HG03175 (cell line): Measurements from ENCODE around the gene C20orf204.
"Not testable (repeated sequence)": the region's sequence is repeated elsewhere in the genome, so short reads cannot be mapped to it uniquely, and the experiment has no call there.

Experiments used
- ATAC-seq: cut with Tn5 transposase; IDR thresholded peaks from one replicate; pipeline ENCODE4 v1.9.1; 2021; ENCODE audit warnings: mild to moderate bottlenecking, moderate library complexity; ENCODE audit not compliant: unreplicated experiment

Gene C20orf204, protein sequence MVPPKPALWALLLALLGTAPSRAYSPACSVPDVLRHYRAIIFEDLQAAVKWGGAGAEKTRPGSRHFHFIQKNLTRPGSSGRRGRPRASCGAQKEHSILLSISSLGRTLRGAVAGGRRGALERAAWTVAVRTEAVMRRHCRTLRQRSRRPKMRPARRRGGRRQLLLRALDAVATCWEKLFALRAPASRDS

DNA sequence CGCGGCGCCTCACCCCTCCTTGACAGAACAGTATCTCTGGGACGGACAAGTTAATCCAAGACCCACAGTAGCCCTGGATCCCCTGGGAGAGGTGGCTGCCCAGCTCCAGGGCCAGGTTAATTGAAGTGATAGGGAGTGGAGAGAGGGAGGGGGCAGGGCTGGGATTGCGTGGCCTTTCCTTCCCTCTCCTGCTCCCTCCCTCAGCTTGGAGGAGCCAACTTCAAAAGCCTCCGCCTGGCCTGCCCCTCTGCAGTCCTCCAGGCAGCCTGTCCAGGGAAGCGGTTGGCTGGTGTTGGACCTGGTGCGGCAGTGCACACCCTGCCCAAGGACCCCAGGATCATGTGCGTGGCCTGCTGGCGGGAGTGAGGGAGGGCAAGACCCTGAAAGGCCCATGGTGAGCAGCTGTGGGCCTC, at the start of gene C20orf204:
Gene C20orf204, plus strand, starts transcription at position 250 of the 413 bp plus-strand sequence. Its CDS starts 142 bp downstream, at position 392.
- ATAC-seq = no peak

GRCh38 chr20:64000906-64001305, 35.1 kb upstream of the C20orf204 start:
- no peak for ATAC-seq

- no peak for ATAC-seq
Measured at GRCh38 chr20:64001607-64002011, 34.4 kb upstream of the C20orf204 start.

- ATAC-seq = no peak
Measured at GRCh38 chr20:64003960-64004725, 31.8 kb upstream of the C20orf204 start.

DNA sequence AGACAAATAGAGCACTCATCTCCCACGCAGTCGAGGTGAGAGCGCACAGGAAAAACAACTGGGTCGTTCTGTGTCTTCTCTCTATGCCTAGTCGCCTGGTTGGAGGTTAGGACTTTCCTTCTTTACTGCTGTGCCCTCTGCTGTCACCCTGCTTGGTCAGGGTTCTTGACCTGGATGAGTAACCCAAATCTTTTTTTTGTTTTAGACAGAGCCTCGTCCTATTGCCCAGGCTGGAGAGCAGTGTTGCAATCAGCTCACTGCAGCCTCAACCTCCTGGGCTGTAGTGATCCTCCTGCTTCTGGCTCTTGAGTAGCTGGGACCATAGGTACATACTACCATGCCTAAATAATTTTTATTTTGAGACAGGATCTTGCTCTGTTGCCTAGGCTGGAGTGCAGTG, 30.6 kb upstream of the C20orf204 start:
- ATAC-seq = no peak

GRCh38 chr20:64006490-64006889, 29.5 kb upstream of the C20orf204 start:
- no peak for ATAC-seq

DNA sequence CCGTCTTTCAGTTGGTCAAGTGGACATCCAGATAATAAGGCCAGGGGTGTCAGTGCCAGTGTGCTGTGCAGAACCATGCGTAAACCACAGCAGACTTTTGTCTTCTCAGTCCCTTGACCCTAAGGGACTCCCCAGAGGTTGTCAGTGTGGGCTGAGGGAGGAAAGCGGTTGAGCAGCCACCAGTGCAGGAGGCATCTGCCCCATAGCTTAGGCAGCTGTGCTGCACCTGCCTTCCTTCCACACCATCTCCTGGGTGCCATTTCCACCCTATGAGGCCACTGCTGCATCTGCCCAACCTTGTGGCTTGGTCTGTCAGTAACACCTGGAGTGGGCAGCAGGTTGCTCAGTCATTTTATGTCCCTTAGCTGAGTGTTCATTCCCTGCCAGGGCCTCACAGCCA, 29.1 kb upstream of the C20orf204 start:
- ATAC-seq = no peak

GRCh38 chr20:64009811-64010387, 26.1 kb upstream of the C20orf204 start:
- ATAC-seq = no peak

- no peak for ATAC-seq
Measured at GRCh38 chr20:64010711-64011237, 25.2 kb upstream of the C20orf204 start.

DNA sequence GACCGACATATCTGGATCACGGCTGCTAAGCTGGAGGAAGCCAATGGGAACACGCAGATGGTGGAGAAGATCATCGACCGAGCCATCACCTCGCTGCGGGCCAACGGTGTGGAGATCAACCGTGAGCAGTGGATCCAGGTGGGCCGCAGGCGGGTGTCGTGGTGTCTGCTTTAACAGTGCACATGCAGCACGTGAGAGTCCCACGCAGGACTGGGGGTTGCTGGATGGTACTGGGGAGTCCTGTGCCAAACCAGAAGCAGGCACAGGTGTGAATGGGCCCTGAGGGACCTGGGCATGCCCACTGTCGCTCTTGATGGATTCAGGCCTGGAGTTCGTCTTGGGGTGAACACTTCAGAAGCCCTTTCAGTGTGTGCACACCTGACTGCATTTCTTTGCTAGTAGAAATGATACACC, 24.6 kb upstream of the C20orf204 start:
- ATAC-seq = no peak

DNA sequence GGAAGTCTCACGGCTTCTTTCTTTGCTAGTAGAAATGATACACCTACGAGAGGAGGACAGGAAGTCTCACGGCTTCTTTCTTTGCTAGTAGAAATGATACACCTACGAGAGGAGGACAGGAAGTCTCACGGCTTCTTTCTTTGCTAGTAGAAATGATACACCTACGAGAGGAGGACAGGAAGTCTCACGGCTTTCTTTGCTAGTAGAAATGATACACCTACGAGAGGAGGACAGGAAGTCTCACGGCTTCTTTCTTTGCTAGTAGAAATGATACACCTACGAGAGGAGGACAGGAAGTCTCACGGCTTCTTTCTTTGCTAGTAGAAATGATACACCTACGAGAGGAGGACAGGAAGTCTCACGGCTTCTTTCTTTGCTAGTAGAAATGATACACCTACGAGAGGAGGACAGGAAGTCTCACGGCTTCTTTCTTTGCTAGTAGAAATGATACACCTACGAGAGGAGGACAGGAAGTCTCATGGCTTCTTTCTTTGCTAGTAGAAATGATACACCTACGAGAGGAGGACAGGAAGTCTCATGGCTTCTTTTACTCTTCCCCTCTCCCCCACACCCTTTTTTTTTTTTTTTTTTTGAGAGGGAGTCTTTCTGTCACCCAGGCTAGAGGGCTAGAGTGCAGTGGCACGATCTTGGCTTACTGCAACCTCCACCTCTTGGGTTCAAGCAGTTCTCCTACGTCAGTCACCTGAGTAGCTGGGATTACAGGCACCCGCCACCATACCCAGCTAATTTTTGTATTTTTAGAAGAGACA, 23.4 kb upstream of the C20orf204 start:
- not testable (repeated sequence) for ATAC-seq

DNA sequence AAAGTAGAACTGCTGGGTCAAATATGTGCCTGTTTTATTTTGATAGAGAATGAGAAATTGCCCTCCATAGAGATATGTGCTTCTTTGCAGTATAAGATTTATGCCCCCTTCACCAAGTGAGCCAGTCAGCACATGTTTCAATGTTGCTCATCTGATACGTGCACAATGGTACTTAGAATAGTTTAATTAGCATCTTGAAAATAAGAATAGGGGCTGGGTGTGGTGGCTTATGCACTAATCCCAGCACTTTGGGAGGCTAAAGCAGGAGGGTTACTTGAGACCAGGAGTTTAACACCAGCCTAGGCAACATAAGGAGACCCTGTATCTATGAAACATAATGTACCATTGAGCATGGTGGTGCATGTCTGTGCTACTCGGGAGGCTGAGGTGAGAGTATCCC, 20.3 kb upstream of the C20orf204 start:
- ATAC-seq = no peak

- no peak for ATAC-seq
Measured at GRCh38 chr20:64021124-64021975, 14.6 kb upstream of the C20orf204 start.

DNA sequence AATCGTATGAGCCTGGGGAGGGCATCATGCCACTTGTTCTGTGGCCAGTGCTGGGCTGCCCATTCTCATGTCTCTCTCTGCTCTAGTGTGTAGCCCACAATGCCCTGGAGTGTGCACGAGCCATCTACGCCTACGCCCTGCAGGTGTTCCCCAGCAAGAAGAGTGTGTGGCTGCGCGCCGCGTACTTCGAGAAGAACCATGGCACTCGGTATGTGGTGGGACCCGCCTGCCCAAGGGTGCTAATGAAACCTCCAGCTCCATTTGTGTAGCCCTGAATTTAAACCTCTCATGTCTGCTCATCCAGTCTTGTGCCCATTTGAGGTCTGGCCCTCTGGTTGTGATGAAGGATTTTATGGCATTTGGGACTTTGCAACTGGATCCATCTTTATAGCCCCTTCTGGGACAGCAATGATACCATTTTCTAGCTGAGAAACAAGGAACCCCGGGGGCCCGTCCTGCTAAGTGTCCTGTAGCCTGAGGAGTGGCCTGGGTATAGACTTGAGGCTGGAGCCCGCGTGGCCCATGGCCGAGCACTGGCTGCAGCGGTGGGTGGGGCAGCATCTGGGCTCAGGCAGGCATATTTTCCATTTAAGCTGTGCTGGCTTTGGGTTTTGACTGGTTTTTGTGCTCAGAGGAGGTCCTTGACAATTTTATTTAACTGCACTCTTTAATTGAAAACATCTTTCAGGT, 13.2 kb upstream of the C20orf204 start:
- ATAC-seq = no peak

DNA sequence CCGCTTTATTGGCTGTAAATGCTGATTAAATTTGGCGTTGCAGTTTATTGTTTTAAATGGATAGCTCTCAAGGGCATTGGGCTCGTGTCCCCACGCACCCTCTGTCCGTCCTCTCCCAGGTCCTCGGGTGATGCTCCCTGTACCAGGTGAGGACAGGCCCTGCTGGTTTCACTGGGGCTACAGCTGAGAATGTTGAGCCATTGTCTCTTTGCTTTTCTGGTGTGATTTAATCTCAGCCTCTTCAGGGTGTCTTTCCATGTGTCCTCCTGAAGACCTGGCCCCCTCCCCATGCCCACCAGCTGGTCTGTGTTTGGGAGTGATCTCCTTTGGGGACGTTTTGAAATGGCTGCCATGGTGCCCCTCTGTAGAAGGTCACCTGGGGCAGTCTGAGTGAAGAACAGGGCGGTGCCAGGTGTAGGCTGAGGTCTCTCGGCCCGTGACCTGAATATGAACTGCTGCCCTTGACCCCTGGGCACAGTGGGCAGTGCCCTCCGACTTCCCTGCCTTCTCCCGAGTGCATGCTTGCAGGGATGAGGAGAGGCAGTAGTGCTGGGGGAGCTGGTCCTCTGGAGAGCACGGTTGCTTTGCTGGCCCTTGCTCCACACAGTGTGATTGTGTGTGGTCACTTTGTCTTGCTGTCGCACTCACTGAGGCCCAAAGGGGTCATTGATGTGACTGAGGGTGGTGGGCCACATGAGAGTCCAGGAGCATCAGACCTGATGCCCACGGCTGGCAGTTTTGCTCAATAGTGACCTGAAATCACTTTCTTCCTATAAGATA, 12.4 kb upstream of the C20orf204 start:
- ATAC-seq = no peak

- ATAC-seq = no peak
Measured at GRCh38 chr20:64024141-64024990, 11.6 kb upstream of the C20orf204 start.

- ATAC-seq = no peak
Measured at GRCh38 chr20:64025101-64025825, 10.7 kb upstream of the C20orf204 start.
